Effector memory CD8-positive, alpha-beta T cell (primary cell): ENCODE measurements around the gene S100A14.

Experiments
- ATAC-seq: fragments of 150-1000 bp; cut with Tn5 transposase; replicated peaks from 2 replicates; pipeline ENCODE4 v1.10.0; 2021; ENCODE audit warnings: mild to moderate bottlenecking, moderate library complexity
- DNase-seq, 3 experiments: peaks; one replicate each; pipeline ENCODE4 v3.0.0; 2021
- H3K27ac Mint-ChIP-seq, 2 donors: one replicate each; pipeline ENCODE4 v1.8.0; 2022; ENCODE audit warnings: mild to moderate bottlenecking in 2 of 2, mixed read lengths in 2 of 2, moderate library complexity in 2 of 2
- H3K27me3 Mint-ChIP-seq, 2 donors: one replicate each; pipeline ENCODE4 v1.8.0; 2022; ENCODE audit warnings: mixed read lengths in 2 of 2
- H3K36me3 Mint-ChIP-seq: one replicate; pipeline ENCODE4 v1.8.0; 2022; ENCODE audit warnings: mild to moderate bottlenecking, moderate library complexity, mixed read lengths; ENCODE audit not compliant: insufficient read depth
- H3K4me1 Mint-ChIP-seq, 2 donors: one replicate each; pipeline ENCODE4 v1.8.0; 2022; ENCODE audit warnings: low read depth in 2 of 2, mixed read lengths in 2 of 2
- H3K4me3 Mint-ChIP-seq, 2 donors: one replicate each; pipeline ENCODE4 v1.8.0; 2022; ENCODE audit warnings: mild to moderate bottlenecking in 2 of 2, mixed read lengths in 2 of 2, moderate library complexity in 2 of 2
- H3K9me3 Mint-ChIP-seq, 2 donors: one replicate each; pipeline ENCODE4 v1.8.0; 2022; ENCODE audit warnings: mixed read lengths in 2 of 2

The S100A14 gene

DNA sequence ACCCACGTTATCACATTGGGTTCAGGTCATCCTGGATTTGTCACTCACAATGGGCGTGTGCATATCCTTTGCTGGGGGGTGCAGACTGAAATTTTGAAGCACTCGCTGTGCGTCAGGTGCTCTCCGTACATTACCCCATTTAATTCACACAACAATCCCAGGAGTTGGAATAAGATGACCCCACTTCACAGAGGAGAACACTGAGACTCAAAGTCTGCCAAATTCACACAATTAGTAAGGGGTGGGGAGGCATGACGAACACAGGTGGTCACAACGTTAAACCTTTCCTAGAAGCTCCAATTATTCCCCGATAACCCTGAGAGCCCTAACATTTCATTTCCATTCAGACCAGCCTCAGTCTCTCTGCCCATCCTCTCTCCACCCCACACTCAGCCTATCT, 46.7 kb downstream of the S100A14 start:
- Mint-ChIP-seq H3K4me1 (peaks cover 26 to 27% of the 10 kb centered on the region in 2 donors), H3K36me3 (peaks cover 3% of the 10 kb centered on the region), H3K27ac (peak overlapping the region in 1 of 2 donors; percentile 20), H3K9me3 (no peaks in the 10 kb centered on the region), H3K4me3 (no peak overlapping the region), H3K27me3 (peaks cover 14 to 22% of the 10 kb centered on the region in 2 donors)
- DNase-seq (no peak), ATAC-seq (no peak)

DNA sequence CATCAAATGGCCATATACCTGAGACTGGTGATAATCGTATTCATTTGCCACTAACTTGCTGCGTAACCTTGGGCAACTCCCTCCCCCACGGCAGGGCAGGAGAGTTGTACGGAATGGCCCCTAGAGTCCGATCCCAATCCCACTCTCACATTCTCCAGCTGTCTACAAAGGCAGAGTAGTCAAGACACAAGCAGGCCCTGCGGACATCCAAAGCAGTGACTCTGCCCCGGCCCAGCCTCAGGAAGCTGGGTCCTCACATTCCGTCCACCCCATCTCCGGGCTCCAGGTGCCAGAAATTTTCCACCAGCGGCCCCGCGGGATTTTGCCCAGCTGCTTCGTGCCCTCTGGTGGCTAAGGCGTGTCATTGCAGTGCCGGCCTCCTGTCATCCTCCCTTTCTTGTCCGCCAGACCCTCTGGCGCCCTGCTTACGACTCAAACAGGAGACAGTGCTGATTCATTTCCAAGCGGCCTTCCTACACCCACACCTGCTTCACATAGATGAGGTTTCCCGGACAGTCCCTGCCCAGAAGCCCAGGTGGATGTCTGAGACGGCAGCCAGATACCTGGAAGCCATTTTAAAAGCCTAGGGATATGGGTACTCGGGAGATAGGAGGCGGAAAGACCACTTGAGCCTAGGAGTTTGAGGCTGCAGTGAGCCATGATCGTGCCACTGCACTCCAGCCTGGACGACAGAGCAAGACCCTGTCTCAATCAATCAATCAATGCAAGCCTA, 47.6 kb downstream of the S100A14 start:
- DNase-seq (peak; percentile 77 to 81 (median 80)), ATAC-seq (peak; percentile 44)
- Mint-ChIP-seq H3K27ac (peak overlapping the region; percentile 20 to 86), H3K9me3 (no peaks in the 10 kb centered on the region), H3K27me3 (peaks cover 14 to 22% of the 10 kb centered on the region in 2 donors), H3K4me1 (peaks cover 26 to 27% of the 10 kb centered on the region in 2 donors), H3K4me3 (peak overlapping the region; percentile 23 to 64), H3K36me3 (peaks cover 3% of the 10 kb centered on the region)

DNA sequence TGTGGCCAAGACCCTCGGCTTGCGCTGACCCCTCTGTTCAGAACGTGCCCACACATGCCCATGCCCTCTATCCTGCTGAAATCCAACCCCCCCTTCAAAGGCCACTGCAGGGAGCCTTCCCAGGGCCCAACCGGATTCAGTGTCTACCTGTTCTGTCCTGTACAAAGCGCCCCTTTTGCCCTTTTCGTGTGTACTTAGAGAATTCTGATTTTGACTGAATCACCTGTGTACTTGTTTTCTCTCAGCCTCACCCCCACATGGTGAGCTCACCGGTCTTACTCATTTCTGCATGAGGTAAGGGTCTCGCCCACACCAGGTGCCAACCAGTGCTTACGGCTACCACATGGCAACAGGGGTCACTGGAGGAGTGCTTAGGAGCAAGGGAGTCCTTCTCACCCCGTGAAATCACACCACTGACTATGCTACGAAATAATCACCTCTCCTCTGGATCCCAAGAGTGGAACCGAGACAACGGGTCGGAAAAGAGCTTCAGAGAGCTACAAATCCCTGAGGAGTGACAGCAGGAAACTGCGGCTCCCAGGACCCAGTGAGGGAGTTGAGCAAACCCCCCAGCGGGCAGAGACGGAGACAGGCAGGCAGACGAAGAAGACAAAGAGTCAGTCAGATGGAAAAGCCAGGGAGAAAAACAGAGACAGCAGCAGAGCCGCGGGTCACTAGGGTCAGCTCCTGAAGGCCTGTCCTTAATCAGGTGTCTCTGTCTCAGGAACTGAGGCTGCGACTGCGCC, 48.3 kb downstream of the S100A14 start:
- Mint-ChIP-seq H3K27ac (peak overlapping the region; percentile 45 to 86), H3K9me3 (no peaks in the 10 kb centered on the region), H3K27me3 (peaks cover 14 to 22% of the 10 kb centered on the region in 2 donors), H3K4me3 (no peak overlapping the region), H3K36me3 (peaks cover 3% of the 10 kb centered on the region), H3K4me1 (peaks cover 26 to 27% of the 10 kb centered on the region in 2 donors)
- ATAC-seq: no peak
- no peak for DNase-seq

DNA sequence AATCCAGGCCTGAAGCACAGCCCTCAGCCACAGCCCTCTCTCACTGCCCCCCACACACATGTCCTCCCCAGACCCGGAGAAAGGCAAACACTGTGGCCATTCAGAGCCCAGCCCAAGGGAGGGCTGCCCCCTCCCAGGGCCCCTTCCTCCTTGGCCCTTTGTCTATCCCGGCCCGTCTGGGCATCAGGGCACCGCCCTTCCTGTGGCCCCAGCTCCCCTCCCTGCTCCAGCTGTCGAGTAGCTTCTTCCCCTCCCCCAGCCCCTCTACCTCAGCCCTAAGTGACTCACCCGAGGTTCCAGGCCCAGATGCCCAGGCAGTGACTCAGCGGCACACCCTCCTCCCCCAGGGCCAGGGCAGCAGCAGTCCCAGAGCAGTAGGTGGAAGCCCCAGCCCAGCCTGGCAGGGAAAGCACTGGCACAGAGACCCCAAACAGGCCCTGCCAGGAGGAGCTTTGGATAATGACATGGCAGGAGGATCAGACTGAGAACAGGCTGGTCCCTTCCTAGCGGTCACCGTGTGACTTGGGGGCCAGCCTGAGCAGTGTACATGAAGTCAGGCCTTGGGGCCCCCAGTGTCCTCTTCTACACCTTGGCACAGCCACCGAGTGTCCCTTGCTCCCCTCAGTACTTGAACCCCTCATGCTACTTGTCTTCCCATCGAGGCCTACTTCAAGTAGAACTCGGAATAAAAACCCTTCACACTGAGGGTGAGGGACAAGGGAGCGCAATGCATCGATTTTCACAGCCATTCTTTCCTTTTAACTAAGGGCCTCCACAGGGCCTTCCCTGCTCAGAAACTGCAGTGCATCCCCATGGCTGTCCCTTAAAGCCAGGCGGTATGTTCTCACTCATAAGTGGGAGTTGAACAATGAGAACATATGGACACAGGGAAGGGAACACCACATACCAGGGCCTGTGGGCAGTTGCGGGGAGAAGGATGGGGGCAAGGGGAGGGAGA, 49.4 kb downstream of the S100A14 start:
- Mint-ChIP-seq H3K36me3 (peaks cover 3% of the 10 kb centered on the region), H3K27me3 (peaks cover 11 to 19% of the 10 kb centered on the region in 2 donors), H3K4me3 (peak overlapping the region; percentile 51 to 65), H3K27ac (peak overlapping the region; percentile 88 to 97), H3K4me1 (peaks cover 26 to 27% of the 10 kb centered on the region in 2 donors), H3K9me3 (no peaks in the 10 kb centered on the region)
- peak; percentile 41 to 60 (median 56) for DNase-seq
- ATAC-seq: peak; percentile 90

DNA sequence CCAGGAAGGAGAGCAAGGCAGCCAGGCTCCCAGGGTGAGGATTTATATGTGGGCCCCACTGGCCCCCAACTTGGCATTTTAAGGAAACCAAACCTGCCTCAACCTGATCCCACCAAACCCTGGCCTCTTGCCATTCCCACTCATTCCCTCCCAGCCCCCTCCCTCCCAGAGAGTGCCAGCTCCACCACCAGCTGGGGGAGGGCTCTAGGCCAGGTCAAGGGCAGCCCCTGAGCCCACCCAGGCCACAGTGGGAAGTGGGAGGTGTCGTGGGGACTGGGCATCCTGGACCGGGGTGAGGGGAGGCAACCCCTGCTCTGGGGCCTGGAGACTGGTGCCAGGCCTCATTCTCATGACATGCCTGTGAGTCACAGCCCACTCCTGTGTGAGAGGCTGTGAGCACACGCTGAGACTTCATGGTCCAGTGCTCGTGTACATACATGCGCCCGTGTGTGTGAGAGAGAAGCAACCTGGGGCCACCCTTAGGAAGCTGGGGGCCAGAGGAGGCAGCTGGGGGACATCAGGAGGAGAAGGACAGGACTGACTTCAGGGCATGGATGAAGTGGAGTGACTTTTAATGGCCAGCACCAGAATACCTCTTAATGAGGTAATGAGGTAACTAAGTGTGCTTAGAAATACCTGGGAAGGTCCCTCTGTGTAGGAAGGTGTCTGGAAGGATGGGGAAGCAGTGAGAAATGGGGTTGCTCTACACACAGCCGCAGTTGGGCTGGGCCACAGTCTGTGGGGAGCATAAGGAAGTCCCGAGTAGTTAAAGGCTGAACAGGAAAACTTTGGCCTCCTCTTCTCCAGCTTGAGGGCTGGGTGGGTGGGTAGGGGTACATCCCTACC, 50.4 kb downstream of the S100A14 start, which contains the start of gene S100A2:
TSS of gene S100A2 (minus strand) at position 316 of the 846 bp plus-strand sequence. CDS start 1,967 bp downstream, outside the sequence.
- H3K27me3 Mint-ChIP-seq: peaks cover 5 to 9% of the 10 kb centered on the region in 2 donors
- H3K36me3 Mint-ChIP-seq: peaks cover 3% of the 10 kb centered on the region
- H3K4me3 Mint-ChIP-seq: peak within 1 kb of the TSS; percentile 51 to 65
- H3K4me1 Mint-ChIP-seq: peaks cover 26 to 27% of the 10 kb centered on the region in 2 donors
- DNase-seq: no peak
- H3K9me3 Mint-ChIP-seq: no peaks in the 10 kb centered on the region
- peak; percentile 52 for ATAC-seq
- peak within 1 kb of the TSS; percentile 88 to 97 for H3K27ac Mint-ChIP-seq
